Endothelial cell of umbilical vein (primary cell): ENCODE data around the gene DET1. TPM values are rescaled to one million over a fixed set of nuclear protein-coding genes. Genes with fewer than 3 reads are reported as not detected.

Experiments
- BruUV-seq: library from RNA; stranded (reverse); fragments of 400-500 nt; replicated peaks from 2 replicates; lab custom pipeline; 2021; lab: Mats Ljungman, UMichigan
- CTCF ChIA-PET: fragments of 300-600, 350-600 bp; sonication (Branson Sonifier 250); formaldehyde crosslinking; loops from one replicate; lab custom pipeline; 2021; ENCODE audit warnings: antibody characterized with exemption, inconsistent platforms; lab: Charles Lee
- POLR2A ChIA-PET: fragments of 300-600, 350-600 bp; sonication (Branson Sonifier 250); formaldehyde crosslinking; loops from one replicate; lab custom pipeline; 2021; ENCODE audit warnings: antibody characterized with exemption, inconsistent platforms; lab: Charles Lee
- DNase-seq: peaks from one replicate; pipeline ENCODE4 v3.0.0-alpha.2; 2011; ENCODE audit warnings: low read depth, low spot score
- FAIRE-seq: peaks from 2 replicates; lab custom pipeline; 2011; peaks lifted over from hg19 to GRCh38; lab: Jason Lieb, UNC
- H2AFZ ChIP-seq: 2 replicates; pipeline ENCODE4 v1.6.0; 2012; ENCODE audit warnings: low read depth, low read length, control low read depth, inconsistent platforms
- H3K27ac ChIP-seq: 2 replicates; pipeline ENCODE4 v1.5.1; 2011; ENCODE audit warnings: low read depth, mild to moderate bottlenecking, control low read depth, low read length, moderate library complexity; ENCODE audit not compliant: insufficient read depth
- H3K27me3 ChIP-seq, 2 experiments: 2 replicates each; pipeline versions ENCODE4 v1.6.0 to v1.6.1; 2011; ENCODE audit warnings: low read length in 2 of 2, mixed read lengths in 1 of 2; ENCODE audit not compliant: control insufficient read depth in 2 of 2, insufficient read depth in 2 of 2
- H3K36me3 ChIP-seq, 2 experiments: 2 replicates in 1 of 2; 3 replicates in 1 of 2; pipeline ENCODE4 v1.5.1; 2011; ENCODE audit warnings: low read length in 2 of 2, mild to moderate bottlenecking in 1 of 2, moderate library complexity in 1 of 2; ENCODE audit not compliant: control insufficient read depth in 2 of 2, insufficient read depth in 2 of 2; ENCODE audit errors: extremely low read depth in 1 of 2
- H3K4me1 ChIP-seq: 3 replicates; pipeline ENCODE4 v1.5.1; 2011; ENCODE audit warnings: mild to moderate bottlenecking, low read length; ENCODE audit not compliant: control insufficient read depth, insufficient read depth; ENCODE audit errors: extremely low read depth
- H3K4me2 ChIP-seq: 2 replicates; pipeline ENCODE4 v1.6.1; 2011; ENCODE audit warnings: low read length, control low read depth, mixed read lengths; ENCODE audit not compliant: insufficient read depth
- H3K4me3 ChIP-seq, 3 experiments: fragments of 200-600 bp in 1 of 3; sonication (generic), shearing (Covaris generic) in 1 of 3; replicated peaks in 1 of 3; 2 replicates each; pipeline ENCODE4 v1.5.1; 2011 to 2016; ENCODE audit warnings: control low read depth in 3 of 3, low read length in 3 of 3, mild to moderate bottlenecking in 2 of 3, inconsistent platforms in 1 of 3, low read depth in 1 of 3, moderate library complexity in 1 of 3; ENCODE audit not compliant: insufficient read depth in 1 of 3
- H3K79me2 ChIP-seq: 2 replicates; pipeline ENCODE4 v1.6.0; 2012; ENCODE audit warnings: low read length, inconsistent platforms; ENCODE audit not compliant: control insufficient read depth, insufficient read depth
- H3K9ac ChIP-seq: replicated peaks from 2 replicates; pipeline ENCODE3; 2011; ENCODE audit warnings: low read length, control low read depth; ENCODE audit not compliant: insufficient read depth; ENCODE audit errors: extremely low read depth
- H3K9me1 ChIP-seq: replicated peaks from 3 replicates; pipeline ENCODE4 v1.6.0; 2011; ENCODE audit warnings: mild to moderate bottlenecking, low read length; ENCODE audit not compliant: control insufficient read depth, insufficient read depth; ENCODE audit errors: extremely low read depth
- H3K9me3 ChIP-seq: replicated peaks from 2 replicates; pipeline ENCODE4 v1.5.1; 2012; ENCODE audit warnings: low read length, inconsistent platforms; ENCODE audit not compliant: control insufficient read depth, insufficient read depth
- H4K20me1 ChIP-seq: replicated peaks from 2 replicates; pipeline ENCODE3; 2011; ENCODE audit warnings: mild to moderate bottlenecking, low read length; ENCODE audit not compliant: control insufficient read depth, insufficient read depth; ENCODE audit errors: extremely low read depth
- CTCF ChIP-seq, 2 donors: IDR thresholded peaks; 1 replicate in 1 of 2; 2 replicates in 1 of 2; pipeline ENCODE4 v1.5.1; 2011; ENCODE audit warnings: low read length in 2 of 2, mild to moderate bottlenecking in 2 of 2, moderate library complexity in 2 of 2, control low read depth in 1 of 2, inconsistent platforms in 1 of 2, low read depth in 1 of 2; ENCODE audit not compliant: insufficient read depth in 1 of 2; ENCODE audit errors: extremely low read depth in 1 of 2
- EZH2 ChIP-seq: IDR thresholded peaks from 2 replicates; pipeline ENCODE4 v1.6.1; 2012; ENCODE audit warnings: borderline replicate concordance, low read depth, mild to moderate bottlenecking, moderate library complexity, low read length, inconsistent platforms; ENCODE audit not compliant: severe bottlenecking
- FOS ChIP-seq: IDR thresholded peaks from 2 replicates; pipeline ENCODE4 v1.6.1; 2011; ENCODE audit warnings: mild to moderate bottlenecking, low read length, moderate library complexity, borderline replicate concordance; ENCODE audit not compliant: insufficient read depth
- GATA2 ChIP-seq: IDR thresholded peaks from 2 replicates; pipeline ENCODE4 v1.7.0; 2011; ENCODE audit warnings: low read depth, mild to moderate bottlenecking, moderate library complexity, mixed read lengths, low read length; ENCODE audit not compliant: insufficient read length, insufficient read depth
- JUN ChIP-seq: IDR thresholded peaks from 2 replicates; pipeline ENCODE4 v1.6.1; 2011; ENCODE audit warnings: borderline replicate concordance, low read depth; ENCODE audit not compliant: insufficient read length, insufficient read depth
- MAX ChIP-seq: IDR thresholded peaks from 2 replicates; pipeline ENCODE4 v1.6.1; 2011; ENCODE audit not compliant: insufficient read depth, insufficient read length
- MYC ChIP-seq: IDR thresholded peaks from one replicate; pipeline ENCODE4 v1.6.1; 2011; ENCODE audit warnings: mild to moderate bottlenecking, low read depth, low read length
- POLR2A ChIP-seq: IDR thresholded peaks from 2 replicates; pipeline ENCODE4 v1.6.1; 2012; ENCODE audit warnings: low read depth, mild to moderate bottlenecking, control low read depth, low read length
- POLR2AphosphoS5 ChIP-seq: IDR thresholded peaks from 2 replicates; pipeline ENCODE4 v1.6.1; 2012; ENCODE audit warnings: low read depth, mild to moderate bottlenecking, control low read depth, low read length, moderate library complexity; ENCODE audit not compliant: insufficient read depth
- dilution Hi-C: fragments of 300-500 bp; cut with MboI; formaldehyde crosslinking; loops from one replicate; pipeline ENCODE4 v1.15.0; 2019; ENCODE audit warnings: low sequenced_read_pairs; ENCODE audit not compliant: extremely low pct_ligation_motif_present
- intact Hi-C: fragments of 100-400 bp; cut with micrococcal nuclease; formaldehyde crosslinking; loops from one replicate; pipeline ENCODE4 v1.10.0; 2022
- polyA plus RNA-seq, 4 experiments: library from polyadenylated mRNA; depleted of rRNA in 3 of 4; stranded (reverse) in 3 of 4; unstranded in 1 of 4; fragments of >200 nt; gene quantifications; 2 replicates each; pipeline versions ENCODE4 v1.2.1 to v1.2.3, GENCODE V29; 2011 to 2012; ENCODE audit warnings: missing spikeins in 1 of 4
- total RNA-seq: library from RNA; stranded (reverse); gene quantifications from 2 replicates; pipeline ENCODE4 v1.2.3, GENCODE V29; 2021

Gene DET1
- total and polyA plus RNA-seq, 2 donors (not counting 3 experiments of a cell fraction or from before 2014, with no cell fraction given) = 5.2 to 5.6 TPM

GRCh38 chr15:88518903-88519302, 27.6 kb downstream of the DET1 start:
- FAIRE-seq (no peak), DNase-seq (no peak)
- POLR2A ChIA-PET = no interaction called here
- Histone ChIP-seq H3K9me3 (no peaks in the 10 kb centered on the region), H3K4me2 (no peak overlapping the region), H3K27me3 (no peaks in the 10 kb centered on the region), H3K9me1 (no peaks in the 10 kb centered on the region), H3K4me1 (no peaks in the 10 kb centered on the region), H3K9ac (no peak overlapping the region), H4K20me1 (no peaks in the 10 kb centered on the region), H2AFZ (no peak overlapping the region), H3K4me3 (no peak overlapping the region), H3K27ac (no peak overlapping the region), H3K36me3 (no peaks in the 10 kb centered on the region), H3K79me2 (no peaks in the 10 kb centered on the region)
- BruUV-seq = no TSS peak
- dilution Hi-C loops = no loop called here
- intact Hi-C loops = no loop called here
- CTCF ChIA-PET = interaction anchor here (1.2 kb wide), 1 partner anchor 29 kb away, joined by 3 read pairs; no protein-coding TSS in a partner anchor
- no peak for TF ChIP-seq POLR2AphosphoS5
- no peak for TF ChIP-seq EZH2
- no peak for TF ChIP-seq MAX
- TF ChIP-seq JUN = no peak
- no peak for TF ChIP-seq MYC
- no peak for TF ChIP-seq CTCF (IDR thresholded peaks at IDR 0.05; ENCODE audit: extremely low read depth in 1 of 2, insufficient read depth in 1 of 2, low read depth in 1 of 2, low read length in 2 of 2)
- no peak for TF ChIP-seq FOS
- no peak for TF ChIP-seq POLR2A
- no peak for TF ChIP-seq GATA2
